Inflammatory macrophage treated with lipopolysaccharide for 1 hour (primary cell): ENCODE data around the gene DNAJC9.
"Not testable (repeated sequence)": the region's sequence is repeated elsewhere in the genome, so short reads cannot be mapped to it uniquely, and the experiment has no call there.

Source experiments
- DNase-seq, 2 donors: peaks; one replicate each; pipeline ENCODE4 v3.0.0-alpha.2; 2020 to 2022

The DNAJC9 gene

GRCh38 chr10:73246646-73247508 lies at the start of gene DNAJC9:
Gene DNAJC9 (minus strand): TSS chr10:73247255. CDS start chr10:73247189, 66 bp downstream.
- DNase-seq: peak; percentile 87 to 98

GRCh38 chr10:73293461-73293860 lies 46.4 kb upstream of the DNAJC9 start:
- no peak for DNase-seq

GRCh38 chr10:73289958-73290357 lies 42.9 kb upstream of the DNAJC9 start:
- DNase-seq: no peak

- peak; percentile 34 to 48 for DNase-seq
Measured at GRCh38 chr10:73287441-73287840, 40.4 kb upstream of the DNAJC9 start.

GRCh38 chr10:73281097-73281496 lies 34.0 kb upstream of the DNAJC9 start:
- DNase-seq: no peak

GRCh38 chr10:73264423-73264822 lies 17.4 kb upstream of the DNAJC9 start:
- no peak for DNase-seq

GRCh38 chr10:73263693-73264347 lies 16.8 kb upstream of the DNAJC9 start:
- DNase-seq: peak in 1 of 2 donors; percentile 48

GRCh38 chr10:73262880-73263555 lies 16.0 kb upstream of the DNAJC9 start:
- no peak for DNase-seq

- no peak for DNase-seq
Measured at GRCh38 chr10:73262105-73262730, 15.2 kb upstream of the DNAJC9 start.

GRCh38 chr10:73261362-73261995 lies 14.4 kb upstream of the DNAJC9 start:
- no peak for DNase-seq

GRCh38 chr10:73258612-73259011 lies 11.6 kb upstream of the DNAJC9 start:
- not testable (repeated sequence) for DNase-seq

GRCh38 chr10:73253225-73253555 lies 6.1 kb upstream of the DNAJC9 start:
- DNase-seq: no peak

- peak; percentile 94 to 97 for DNase-seq
Measured at GRCh38 chr10:73252445-73253224, 5.6 kb upstream of the DNAJC9 start, which contains the start of gene MRPS16. Gene MRPS16 (minus strand): TSS chr10:73252644. CDS start chr10:73252482, 162 bp downstream.

GRCh38 chr10:73251683-73252444 lies 4.8 kb upstream of the DNAJC9 start:
- peak; percentile 8 to 10 for DNase-seq

- DNase-seq: no peak
Measured at GRCh38 chr10:73248259-73248724, 1.2 kb upstream of the DNAJC9 start.

- peak in 1 of 2 donors; percentile 12 for DNase-seq
Measured at GRCh38 chr10:73247509-73248258, 629 bp upstream of the DNAJC9 start.

GRCh38 chr10:73246322-73246645 lies 771 bp downstream of the DNAJC9 start:
- DNase-seq: no peak

GRCh38 chr10:73244866-73245477 lies 2.1 kb downstream of the DNAJC9 start:
- DNase-seq: no peak

- no peak for DNase-seq
Measured at GRCh38 chr10:73239908-73240307, 7.1 kb downstream of the DNAJC9 start.
